COLO668 (cell line): ENCODE results near the gene TRABD.

Experiments used
- DNase-seq: peaks from one replicate; lab custom pipeline; 2025; ENCODE audit not compliant: unreplicated experiment; lab: John Stamatoyannopoulos, UW

The TRABD gene

DNA sequence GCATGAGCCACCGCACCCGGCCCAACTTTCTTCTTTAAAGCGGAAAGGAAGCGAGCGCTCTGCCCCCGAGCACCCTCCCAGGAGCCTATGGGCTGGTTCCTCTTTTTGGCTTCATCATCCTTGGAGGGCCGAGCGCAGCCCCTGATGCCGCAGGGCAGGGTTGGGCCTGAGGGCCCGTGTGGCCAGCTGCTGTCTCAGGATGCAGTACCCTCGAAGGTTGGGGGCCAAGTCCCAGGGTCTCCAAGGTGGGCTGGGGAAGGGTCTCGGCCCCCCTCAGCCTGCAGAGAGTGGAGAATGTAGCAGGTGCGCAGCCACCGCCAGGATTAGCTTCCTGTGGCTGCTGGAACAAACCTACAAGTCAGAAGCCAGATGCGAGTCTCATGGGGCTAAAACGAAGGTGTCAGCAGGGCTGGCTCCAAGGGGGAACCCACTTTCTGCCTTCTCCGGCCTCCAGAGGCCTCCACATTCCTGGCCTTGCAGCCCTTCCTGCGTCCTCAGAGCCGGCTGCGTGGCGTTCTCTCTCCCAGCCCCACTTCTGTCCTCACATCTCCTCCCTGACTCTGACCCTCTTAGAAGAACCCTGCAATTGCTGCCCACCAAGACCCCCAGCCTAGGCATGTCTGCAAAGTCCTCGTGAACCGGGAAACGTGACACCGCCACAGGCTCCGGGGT lies 12.3 kb upstream of the TRABD start:
- DNase-seq = no peak

- DNase-seq = no peak
These were observed 11.7 kb upstream of the TRABD start for GRCh38 chr22:50173983-50174355.

DNA sequence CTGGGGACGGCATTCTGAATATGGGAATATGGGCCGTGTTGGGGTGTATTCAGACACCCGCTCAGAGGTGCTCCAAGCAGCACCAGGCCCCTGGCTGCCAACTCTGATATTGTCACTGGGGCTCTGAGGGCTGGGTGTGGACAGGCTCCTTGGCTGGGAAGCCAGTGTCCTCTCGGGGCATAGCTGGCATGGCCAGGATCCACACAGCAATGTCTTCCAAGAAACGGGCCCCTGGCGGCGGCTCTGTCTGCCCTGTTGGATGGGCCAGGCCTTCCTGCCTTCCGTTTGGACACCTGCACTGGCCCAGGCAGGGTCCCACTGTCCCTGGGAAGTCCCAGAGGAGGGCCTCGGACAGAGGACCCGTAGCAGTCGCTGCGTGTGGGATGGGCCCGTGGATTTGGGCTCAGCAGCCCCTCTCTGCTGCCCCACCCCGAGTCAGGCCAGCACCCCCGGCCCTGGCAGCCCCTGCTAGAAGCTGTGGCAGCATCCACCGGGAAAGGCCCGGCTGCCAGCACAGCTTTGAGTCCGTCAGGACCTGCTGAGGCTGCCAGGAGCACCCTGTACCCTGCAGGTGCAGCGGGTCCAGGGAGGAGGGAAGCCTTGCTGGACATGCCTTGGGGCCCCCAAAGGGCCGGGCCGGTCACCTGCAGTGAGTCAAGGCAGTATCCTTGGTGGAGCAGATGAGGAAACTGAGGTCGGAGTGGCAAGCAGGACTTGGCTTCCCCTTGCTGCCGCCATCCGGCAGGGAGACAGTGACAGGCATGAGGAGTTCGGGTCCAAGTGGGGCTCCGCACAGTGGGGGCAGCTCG lies 11.1 kb upstream of the TRABD start:
- DNase-seq = no peak

- no peak for DNase-seq
These were observed 10.6 kb upstream of the TRABD start for GRCh38 chr22:50175191-50175461.

DNA sequence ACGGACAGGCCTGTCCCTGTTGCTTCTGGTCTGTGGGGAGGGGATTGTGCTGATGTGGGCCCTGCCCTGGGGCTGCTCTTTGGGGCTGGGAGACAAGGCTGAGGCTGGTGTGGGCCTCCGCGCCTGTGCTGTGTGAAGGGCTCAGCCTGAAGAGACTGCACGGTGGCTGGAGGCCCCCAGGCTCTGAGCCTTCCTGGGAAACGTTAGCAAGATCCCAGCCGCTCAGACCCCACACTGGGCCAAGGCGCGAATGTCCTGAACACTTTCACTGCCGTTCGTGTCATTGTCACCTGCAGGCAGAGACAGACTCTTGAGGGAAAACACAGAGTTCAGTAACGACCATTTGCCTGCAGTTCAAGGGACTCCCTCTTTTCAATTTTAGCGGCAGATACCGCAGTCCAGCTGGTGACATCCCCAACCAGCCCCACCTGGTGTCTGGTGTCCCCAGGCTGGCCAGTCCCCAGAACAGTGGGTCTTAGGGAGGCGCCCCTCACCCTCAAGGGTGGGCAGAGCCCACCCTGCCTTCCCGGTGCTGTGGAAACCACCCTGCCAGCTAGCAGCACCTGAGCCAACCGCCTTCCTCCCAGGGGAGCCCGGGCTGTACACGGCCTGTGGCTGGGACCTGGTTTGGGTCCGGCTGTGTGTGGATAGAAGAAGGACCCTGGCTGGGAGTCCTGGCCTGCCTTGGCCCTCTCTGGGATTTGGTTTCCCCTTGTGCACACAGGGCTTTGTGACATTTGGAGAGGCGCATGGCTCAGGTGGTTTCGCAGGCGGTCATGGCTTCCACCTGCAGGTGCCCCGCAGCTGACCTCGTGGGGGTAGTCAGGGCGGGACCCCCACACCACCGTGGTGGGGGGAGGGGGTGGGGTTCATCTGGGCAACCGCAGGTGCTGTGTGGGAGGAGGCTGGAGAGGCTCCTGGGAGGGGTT lies 9.5 kb upstream of the TRABD start:
- no peak for DNase-seq

DNA sequence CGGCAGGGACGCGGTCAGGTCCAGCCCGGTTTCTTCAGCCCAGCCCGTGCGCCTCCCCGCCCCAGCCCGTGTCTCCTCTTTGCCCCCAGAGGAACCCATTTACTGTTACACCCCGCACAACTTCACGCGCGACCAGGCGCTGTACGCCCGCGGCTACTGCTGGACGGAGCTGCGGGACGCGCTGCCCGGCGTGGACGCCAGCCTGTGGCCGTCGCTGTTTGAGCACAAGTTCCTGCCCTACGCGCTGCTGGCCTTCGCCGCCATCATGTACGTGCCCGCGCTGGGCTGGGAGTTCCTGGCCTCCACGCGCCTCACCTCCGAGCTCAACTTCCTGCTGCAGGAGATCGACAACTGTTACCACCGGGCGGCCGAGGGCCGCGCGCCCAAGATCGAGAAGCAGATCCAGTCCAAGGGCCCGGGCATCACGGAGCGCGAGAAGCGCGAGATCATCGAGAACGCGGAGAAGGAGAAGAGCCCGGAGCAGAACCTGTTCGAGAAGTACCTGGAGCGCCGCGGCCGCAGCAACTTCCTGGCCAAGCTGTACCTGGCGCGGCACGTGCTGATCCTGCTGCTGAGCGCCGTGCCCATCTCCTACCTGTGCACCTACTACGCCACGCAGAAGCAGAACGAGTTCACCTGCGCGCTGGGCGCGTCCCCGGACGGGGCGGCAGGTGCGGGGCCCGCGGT lies 8.7 kb upstream of the TRABD start:
- DNase-seq = no peak

DNA sequence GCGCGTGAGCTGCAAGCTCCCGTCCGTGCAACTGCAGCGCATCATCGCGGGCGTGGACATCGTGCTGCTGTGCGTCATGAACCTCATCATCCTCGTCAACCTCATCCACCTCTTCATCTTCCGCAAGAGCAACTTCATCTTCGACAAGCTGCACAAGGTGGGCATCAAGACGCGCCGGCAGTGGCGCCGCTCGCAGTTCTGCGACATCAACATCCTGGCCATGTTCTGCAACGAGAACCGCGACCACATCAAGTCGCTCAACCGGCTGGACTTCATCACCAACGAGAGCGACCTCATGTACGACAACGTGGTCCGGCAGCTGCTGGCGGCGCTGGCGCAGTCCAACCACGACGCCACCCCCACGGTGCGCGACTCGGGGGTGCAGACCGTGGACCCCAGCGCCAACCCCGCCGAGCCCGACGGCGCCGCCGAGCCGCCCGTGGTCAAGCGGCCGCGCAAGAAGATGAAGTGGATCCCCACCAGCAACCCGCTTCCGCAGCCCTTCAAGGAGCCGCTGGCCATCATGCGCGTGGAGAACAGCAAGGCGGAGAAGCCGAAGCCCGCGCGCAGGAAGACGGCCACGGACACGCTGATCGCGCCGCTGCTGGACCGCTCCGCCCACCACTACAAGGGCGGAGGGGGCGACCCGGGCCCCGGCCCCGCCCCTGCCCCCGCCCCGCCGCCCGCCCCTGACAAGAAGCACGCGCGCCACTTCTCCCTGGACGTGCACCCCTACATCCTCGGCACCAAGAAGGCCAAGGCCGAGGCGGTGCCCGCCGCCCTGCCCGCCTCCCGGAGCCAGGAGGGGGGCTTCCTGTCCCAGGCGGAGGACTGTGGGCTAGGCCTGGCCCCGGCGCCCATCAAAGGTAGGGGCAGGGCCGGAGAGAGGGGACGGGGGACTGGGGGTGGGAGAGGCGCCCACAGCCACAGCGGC lies 7.9 kb upstream of the TRABD start:
- no peak for DNase-seq

- no peak for DNase-seq
These were observed 7.2 kb upstream of the TRABD start for GRCh38 chr22:50178471-50178864.

- DNase-seq = no peak
These were observed 6.5 kb upstream of the TRABD start for GRCh38 chr22:50178871-50179869.

GRCh38 chr22:50179937-50180726 lies 5.6 kb upstream of the TRABD start:
- DNase-seq = no peak

DNA sequence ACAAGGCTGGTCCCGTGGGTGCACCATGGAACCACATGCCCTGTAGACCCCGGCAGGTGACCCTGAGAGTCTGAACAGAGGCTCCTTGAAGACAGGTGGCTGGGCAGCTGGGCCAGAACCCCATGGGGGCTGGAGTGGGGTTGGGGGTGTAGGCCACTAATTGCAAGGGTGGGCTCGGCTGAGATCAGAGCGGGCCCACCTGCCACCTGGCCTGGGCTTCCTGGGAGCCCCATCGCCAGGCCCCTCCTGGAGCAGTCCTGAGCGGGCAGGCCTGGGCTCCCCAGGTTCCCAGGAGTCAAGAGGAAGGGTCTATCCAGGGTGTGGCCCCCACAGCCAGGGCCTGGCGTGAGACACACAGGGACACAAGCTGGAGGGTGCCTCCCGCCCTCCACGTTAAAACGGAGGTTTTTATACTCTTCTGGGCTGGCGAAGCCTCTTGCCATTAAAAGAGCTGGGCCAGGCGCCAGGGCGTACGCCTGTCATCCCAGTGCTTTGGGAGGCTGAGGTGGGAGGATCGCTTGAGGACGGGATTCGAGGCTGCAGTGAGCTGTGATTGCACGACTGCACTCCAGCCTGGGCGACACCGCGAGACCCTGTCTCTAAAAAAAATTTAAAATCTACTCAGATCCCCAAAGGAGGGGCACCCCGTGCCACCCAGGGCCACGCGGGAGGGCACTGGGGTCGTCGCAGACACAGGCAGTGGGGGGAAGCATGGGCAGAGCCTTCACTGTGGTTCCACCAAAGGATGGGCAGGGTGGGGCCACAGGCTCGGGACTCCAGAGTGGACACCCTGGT lies 4.8 kb upstream of the TRABD start:
- DNase-seq = no peak

DNA sequence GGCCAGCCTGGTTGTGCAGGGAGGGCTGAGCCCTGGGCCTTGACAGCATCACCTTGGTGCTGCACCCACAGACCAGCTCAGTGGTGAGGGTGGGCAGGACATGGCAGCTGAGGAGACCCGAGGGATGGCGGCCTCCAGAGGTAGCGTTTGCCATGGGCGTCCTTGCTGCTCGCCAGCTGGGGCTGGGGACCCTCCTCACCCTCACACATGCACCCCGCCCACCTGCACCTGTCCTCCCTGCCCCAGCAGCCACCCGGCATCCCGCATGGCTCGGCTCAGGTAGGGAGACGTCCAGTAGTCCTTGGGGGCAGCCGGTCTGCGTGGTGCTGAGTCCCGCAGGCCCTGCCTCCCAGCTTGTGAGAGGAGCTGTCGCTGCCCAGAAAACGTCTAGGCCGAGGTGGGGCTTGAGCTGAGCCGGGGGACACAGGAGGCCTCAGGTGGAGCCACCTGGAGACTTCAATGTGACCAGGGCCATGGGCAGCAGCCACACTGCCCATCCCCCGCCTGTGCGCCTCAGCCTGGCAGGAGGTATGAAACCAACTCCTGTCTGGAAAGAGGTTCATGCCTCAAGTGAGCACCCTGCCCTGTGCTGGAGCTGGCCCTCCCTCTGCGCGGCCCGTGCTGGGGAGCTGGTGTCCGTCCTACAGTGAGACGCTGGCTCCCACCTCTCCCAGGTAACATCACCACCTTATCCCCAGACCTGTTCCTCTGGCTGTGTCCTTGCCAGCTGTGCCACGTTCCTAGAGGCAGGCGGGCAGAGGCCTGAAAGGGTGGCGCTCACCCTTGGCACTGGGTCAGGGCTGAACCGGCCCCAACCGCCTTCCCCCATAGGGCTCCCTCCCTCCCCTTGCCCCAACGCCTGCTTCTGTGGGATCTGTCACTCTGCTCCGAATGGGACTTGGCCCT lies 3.3 kb upstream of the TRABD start:
- DNase-seq = peak; percentile 28

- DNase-seq = no peak
These were observed 2.4 kb upstream of the TRABD start for GRCh38 chr22:50183141-50183971.

DNA sequence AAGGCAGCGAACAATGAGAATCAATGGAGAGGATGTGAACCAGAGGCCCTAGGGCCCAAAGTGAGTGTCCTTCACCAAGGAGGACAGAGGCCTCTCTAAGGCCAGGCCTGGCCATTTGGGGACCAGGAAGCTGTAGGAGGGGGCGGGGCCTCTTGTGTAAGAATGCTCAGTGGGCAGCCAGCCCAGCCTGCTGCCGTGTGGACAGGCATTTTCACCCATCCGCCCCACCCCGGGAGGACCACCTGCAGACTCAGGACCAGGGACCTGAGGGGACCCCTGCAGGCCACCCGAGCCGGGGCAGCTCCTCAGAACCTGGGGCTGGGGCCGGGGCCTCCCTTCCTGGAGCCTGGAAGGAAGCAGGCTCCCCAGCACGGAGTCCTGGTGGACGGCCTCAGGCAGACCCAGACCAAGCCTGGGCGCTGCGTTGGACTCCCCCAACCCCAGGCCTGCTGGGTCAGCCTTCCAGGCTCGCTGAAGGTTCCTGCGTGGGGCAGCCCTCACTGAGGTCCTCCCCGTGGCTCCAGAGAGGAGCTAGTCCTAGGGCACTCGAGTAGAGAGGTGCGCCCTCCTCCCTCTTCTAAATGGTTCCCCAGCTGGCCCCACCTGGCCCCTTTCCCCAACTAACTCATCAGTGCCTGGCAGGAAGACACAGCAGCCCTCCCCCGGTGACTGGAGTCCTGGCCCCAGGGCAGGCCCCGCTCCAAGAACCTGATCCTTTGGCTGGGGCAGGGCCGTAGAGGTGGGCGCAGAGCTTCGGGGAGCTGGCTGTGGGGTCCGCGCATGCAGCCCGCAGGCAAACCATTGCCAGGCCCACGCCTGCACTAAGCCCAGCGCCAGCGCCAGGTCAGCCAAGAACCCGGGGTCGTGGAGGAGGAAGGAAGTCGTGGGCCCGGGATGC lies 1.5 kb upstream of the TRABD start:
- DNase-seq = peak; percentile 26
